ENCODE results near the gene FRS3.
"Not testable (repeated sequence)": the region's sequence is repeated elsewhere in the genome, so short reads cannot be mapped to it uniquely, and the experiment has no call there.

The FRS3 gene

GRCh38 chr6:41768545-41769308 is 11.0 kb downstream of the FRS3 start:
- no peak for DNase-seq (ENCODE audit: low read depth in 2 of 2)

GRCh38 chr6:41767112-41767833 is 12.4 kb downstream of the FRS3 start:
- DNase-seq (ENCODE audit: low read depth in 2 of 2): no peak

- not testable (repeated sequence) for DNase-seq (ENCODE audit: low read depth in 2 of 2)
Observed at GRCh38 chr6:41766043-41766664, 13.5 kb downstream of the FRS3 start.

GRCh38 chr6:41763470-41763869 is 16.2 kb downstream of the FRS3 start:
- DNase-seq (ENCODE audit: low read depth in 2 of 2): no peak

GRCh38 chr6:41759905-41760579 is 19.7 kb downstream of the FRS3 start:
- DNase-seq (ENCODE audit: low read depth in 2 of 2): no peak

GRCh38 chr6:41759106-41759904 is 20.4 kb downstream of the FRS3 start:
- no peak for DNase-seq (ENCODE audit: low read depth in 2 of 2)

- no peak for DNase-seq (ENCODE audit: low read depth in 2 of 2)
Observed at GRCh38 chr6:41758641-41759035, 21.1 kb downstream of the FRS3 start.

- DNase-seq (ENCODE audit: low read depth in 2 of 2): no peak
Observed at GRCh38 chr6:41757931-41758640, 21.6 kb downstream of the FRS3 start.

GRCh38 chr6:41757271-41757670 is 22.4 kb downstream of the FRS3 start:
- no peak for DNase-seq (ENCODE audit: low read depth in 2 of 2)

- no peak for DNase-seq (ENCODE audit: low read depth in 2 of 2)
Observed at GRCh38 chr6:41756354-41756753, 23.3 kb downstream of the FRS3 start.

GRCh38 chr6:41755895-41756294 is 23.8 kb downstream of the FRS3 start:
- no peak for DNase-seq (ENCODE audit: low read depth in 2 of 2)

GRCh38 chr6:41750374-41750773 is 29.3 kb downstream of the FRS3 start:
- no peak for DNase-seq (ENCODE audit: low read depth in 2 of 2)

- no peak for DNase-seq (ENCODE audit: low read depth in 2 of 2)
Observed at GRCh38 chr6:41748542-41748941, 31.2 kb downstream of the FRS3 start.

GRCh38 chr6:41748102-41748477 is 31.6 kb downstream of the FRS3 start:
- DNase-seq (ENCODE audit: low read depth in 2 of 2): no peak

- no peak for DNase-seq (ENCODE audit: low read depth in 2 of 2)
Observed at GRCh38 chr6:41747256-41748101, 32.2 kb downstream of the FRS3 start, which contains the start of gene PGC. TSS of gene PGC (minus strand) at chr6:41747397. CDS start at chr6:41747334, 63 bp downstream.

GRCh38 chr6:41746107-41746506 is 33.6 kb downstream of the FRS3 start:
- DNase-seq (ENCODE audit: low read depth in 2 of 2): no peak

GRCh38 chr6:41744236-41744787 is 35.4 kb downstream of the FRS3 start:
- no peak for DNase-seq (ENCODE audit: low read depth in 2 of 2)

GRCh38 chr6:41743406-41744235 is 36.1 kb downstream of the FRS3 start:
- DNase-seq (ENCODE audit: low read depth in 2 of 2): no peak
